ENCODE results near the gene LACRT. TPM values are rescaled to one million over a fixed set of nuclear protein-coding genes. Genes with fewer than 3 reads are reported as not detected.
"Not testable (repeated sequence)": the region's sequence is repeated elsewhere in the genome, so short reads cannot be mapped to it uniquely, and the experiment has no call there.

Gene LACRT
- total and polyA plus RNA-seq, 2 donors (not counting 3 experiments of a cell fraction or from before 2014, with no cell fraction given) = not detected

DNA sequence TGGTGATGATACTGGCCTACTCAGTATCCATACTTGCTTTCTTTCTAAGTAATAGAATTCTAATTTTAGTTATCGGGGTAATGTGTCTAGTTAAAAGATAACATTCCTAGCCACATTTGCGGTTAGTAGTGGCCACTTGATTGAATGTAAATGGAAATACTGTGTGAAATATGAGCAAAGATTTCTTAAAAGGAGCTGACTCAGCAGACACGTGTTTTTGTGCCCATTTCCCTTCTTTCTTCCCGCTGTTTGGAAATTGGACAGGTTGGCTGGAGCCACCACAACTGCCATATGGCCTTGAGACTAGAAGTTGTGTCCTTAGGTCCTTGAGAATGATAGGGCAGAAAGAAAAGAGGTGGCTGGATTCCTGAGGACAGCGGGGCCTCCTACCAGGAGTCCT, 33.2 kb upstream of the LACRT start:
- no peak overlapping the region for H3K4me2 ChIP-seq (ENCODE audit: insufficient read depth, low read length)
- no peaks in the 10 kb centered on the region for H3K9me3 ChIP-seq (replicated peaks; ENCODE audit: control insufficient read depth, insufficient read depth, low read length)
- dilution Hi-C loops (cut with MboI; ENCODE audit: extremely low pct_ligation_motif_present, low sequenced_read_pairs) = no loop called here
- no peaks in the 10 kb centered on the region for H3K36me3 ChIP-seq (ENCODE audit: control insufficient read depth in 2 of 2, extremely low read depth in 1 of 2, insufficient read depth in 2 of 2, low read length in 2 of 2)
- no peaks in the 10 kb centered on the region for H3K79me2 ChIP-seq (ENCODE audit: control insufficient read depth, insufficient read depth, low read length)
- FAIRE-seq (no peak), DNase-seq (ENCODE audit: low read depth, low spot score) (no peak)
- H3K27ac ChIP-seq (ENCODE audit: insufficient read depth, low read depth, low read length) = no peak overlapping the region
- CTCF ChIA-PET = no interaction called here
- H2AFZ ChIP-seq (ENCODE audit: low read depth, low read length) = no peak overlapping the region
- H3K9ac ChIP-seq (replicated peaks; ENCODE audit: extremely low read depth, insufficient read depth, low read length) = no peak overlapping the region
- BruUV-seq (replicated peaks) = no TSS peak
- no peaks in the 10 kb centered on the region for H3K9me1 ChIP-seq (replicated peaks; ENCODE audit: control insufficient read depth, extremely low read depth, insufficient read depth, low read length)
- POLR2A ChIA-PET = no interaction called here
- no peak overlapping the region for H3K4me3 ChIP-seq (replicated peaks in 1 of 3; ENCODE audit: insufficient read depth in 1 of 3, low read depth in 1 of 3, low read length in 3 of 3)
- TF ChIP-seq, protein P1, sequence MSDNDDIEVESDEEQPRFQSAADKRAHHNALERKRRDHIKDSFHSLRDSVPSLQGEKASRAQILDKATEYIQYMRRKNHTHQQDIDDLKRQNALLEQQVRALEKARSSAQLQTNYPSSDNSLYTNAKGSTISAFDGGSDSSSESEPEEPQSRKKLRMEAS (IDR thresholded peaks at IDR 0.05; ENCODE audit: insufficient read depth, insufficient read length) = no peak
- TF ChIP-seq MYC (IDR thresholded peaks at IDR 0.05; ENCODE audit: low read depth, low read length) = no peak
- no peak for TF ChIP-seq JUN (IDR thresholded peaks at IDR 0.05; ENCODE audit: borderline replicate concordance, insufficient read depth, insufficient read length, low read depth)
- TF ChIP-seq EZH2 (IDR thresholded peaks at IDR 0.05; ENCODE audit: borderline replicate concordance, low read depth, low read length, severe bottlenecking) = no peak
- H4K20me1 ChIP-seq (replicated peaks; ENCODE audit: control insufficient read depth, extremely low read depth, insufficient read depth, low read length) = no peaks in the 10 kb centered on the region
- intact Hi-C loops (cut with micrococcal nuclease) = no loop called here
- H3K4me1 ChIP-seq (ENCODE audit: control insufficient read depth, extremely low read depth, insufficient read depth, low read length) = no peaks in the 10 kb centered on the region
- H3K27me3 ChIP-seq (ENCODE audit: control insufficient read depth in 2 of 2, insufficient read depth in 2 of 2, low read length in 2 of 2) = peaks cover 0 to 1% of the 10 kb centered on the region in 2 experiments

DNA sequence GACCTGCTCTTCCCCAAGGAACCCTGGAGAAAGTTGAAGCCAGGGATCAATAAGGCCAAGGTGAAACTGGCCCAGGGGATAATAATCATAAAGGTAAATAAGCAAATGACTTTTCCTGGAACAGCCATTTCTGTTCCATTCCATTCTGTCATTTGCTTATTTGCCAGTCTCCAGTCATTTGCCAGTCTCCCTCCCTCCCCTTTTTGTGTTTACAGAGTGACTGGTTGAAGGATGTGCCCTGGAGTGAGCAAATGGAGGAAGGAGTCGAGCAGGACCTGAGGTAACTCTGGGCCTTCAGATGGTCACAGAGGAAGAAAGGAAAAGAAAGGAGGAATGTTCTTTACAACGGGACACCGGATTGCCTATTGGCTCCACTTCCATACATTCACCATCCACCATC, 31.3 kb upstream of the LACRT start:
- Histone ChIP-seq H4K20me1 (replicated peaks; ENCODE audit: control insufficient read depth, extremely low read depth, insufficient read depth, low read length) (no peaks in the 10 kb centered on the region), H3K27me3 (ENCODE audit: control insufficient read depth in 2 of 2, insufficient read depth in 2 of 2, low read length in 2 of 2) (no peaks in the 10 kb centered on the region), H3K9ac (replicated peaks; ENCODE audit: extremely low read depth, insufficient read depth, low read length) (no peak overlapping the region), H3K9me1 (replicated peaks; ENCODE audit: control insufficient read depth, extremely low read depth, insufficient read depth, low read length) (no peaks in the 10 kb centered on the region), H3K9me3 (replicated peaks; ENCODE audit: control insufficient read depth, insufficient read depth, low read length) (no peaks in the 10 kb centered on the region), H3K4me3 (replicated peaks in 1 of 3; ENCODE audit: insufficient read depth in 1 of 3, low read depth in 1 of 3, low read length in 3 of 3) (no peak overlapping the region), H3K4me1 (ENCODE audit: control insufficient read depth, extremely low read depth, insufficient read depth, low read length) (no peaks in the 10 kb centered on the region), H3K79me2 (ENCODE audit: control insufficient read depth, insufficient read depth, low read length) (no peaks in the 10 kb centered on the region), H3K36me3 (ENCODE audit: control insufficient read depth in 2 of 2, extremely low read depth in 1 of 2, insufficient read depth in 2 of 2, low read length in 2 of 2) (no peaks in the 10 kb centered on the region), H3K27ac (ENCODE audit: insufficient read depth, low read depth, low read length) (no peak overlapping the region), H2AFZ (ENCODE audit: low read depth, low read length) (no peak overlapping the region), H3K4me2 (ENCODE audit: insufficient read depth, low read length) (no peak overlapping the region)
- intact Hi-C loops (cut with micrococcal nuclease) (no loop called here), dilution Hi-C loops (cut with MboI; ENCODE audit: extremely low pct_ligation_motif_present, low sequenced_read_pairs) (no loop called here)
- CTCF ChIA-PET = no interaction called here
- POLR2A ChIA-PET = no interaction called here
- FAIRE-seq (no peak), DNase-seq (ENCODE audit: low read depth, low spot score) (no peak)
- BruUV-seq (replicated peaks) = no TSS peak
- no peak for TF ChIP-seq JUN (IDR thresholded peaks at IDR 0.05; ENCODE audit: borderline replicate concordance, insufficient read depth, insufficient read length, low read depth)
- no peak for TF ChIP-seq GATA2 (IDR thresholded peaks at IDR 0.05; ENCODE audit: insufficient read depth, insufficient read length, low read depth, low read length)
- TF ChIP-seq POLR2AphosphoS5 (IDR thresholded peaks at IDR 0.05; ENCODE audit: insufficient read depth, low read depth, low read length) = no peak
- TF ChIP-seq MYC (IDR thresholded peaks at IDR 0.05; ENCODE audit: low read depth, low read length) = no peak

DNA sequence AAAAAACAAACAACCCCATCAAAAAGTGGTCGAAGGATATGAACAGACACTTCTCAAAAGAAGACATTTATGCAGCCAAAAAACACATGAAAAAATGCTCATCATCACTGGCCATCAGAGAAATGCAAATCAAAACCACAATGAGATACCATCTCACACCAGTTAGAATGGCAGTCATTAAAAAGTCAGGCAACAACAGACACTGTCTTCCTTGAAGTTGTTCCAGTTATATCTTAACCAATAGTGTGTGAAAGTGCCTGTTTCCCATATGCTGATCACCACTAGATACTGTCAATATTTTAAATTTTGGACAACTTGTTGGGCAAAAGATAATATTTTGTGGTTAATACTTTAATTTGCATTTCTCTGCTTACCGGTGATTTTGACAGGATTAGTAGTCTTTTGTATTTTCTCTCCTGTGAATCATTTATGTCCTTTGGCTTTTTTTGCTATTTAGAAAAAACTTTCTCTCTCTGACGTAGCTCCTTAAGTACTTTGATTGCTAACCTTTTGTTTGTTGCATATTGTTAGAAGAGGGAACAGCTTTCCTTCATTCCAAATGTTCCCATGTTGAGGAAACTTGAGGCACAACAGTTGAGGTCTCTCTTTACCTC, 30.4 kb upstream of the LACRT start:
- POLR2A ChIA-PET = interaction anchor here (0.6 kb wide), 1 partner anchor 12 kb away, joined by 3 read pairs; no protein-coding TSS in a partner anchor
- intact Hi-C loops (cut with micrococcal nuclease); BruUV-seq (replicated peaks); DNase-seq (ENCODE audit: low read depth, low spot score); H3K36me3 ChIP-seq (ENCODE audit: control insufficient read depth in 2 of 2, extremely low read depth in 1 of 2, insufficient read depth in 2 of 2, low read length in 2 of 2); dilution Hi-C loops (cut with MboI; ENCODE audit: extremely low pct_ligation_motif_present, low sequenced_read_pairs); H4K20me1 ChIP-seq (replicated peaks; ENCODE audit: control insufficient read depth, extremely low read depth, insufficient read depth, low read length); H3K4me3 ChIP-seq (replicated peaks in 1 of 3; ENCODE audit: insufficient read depth in 1 of 3, low read depth in 1 of 3, low read length in 3 of 3); H3K9me3 ChIP-seq (replicated peaks; ENCODE audit: control insufficient read depth, insufficient read depth, low read length); CTCF ChIA-PET; H3K4me1 ChIP-seq (ENCODE audit: control insufficient read depth, extremely low read depth, insufficient read depth, low read length); H2AFZ ChIP-seq (ENCODE audit: low read depth, low read length); FAIRE-seq; H3K9ac ChIP-seq (replicated peaks; ENCODE audit: extremely low read depth, insufficient read depth, low read length); H3K79me2 ChIP-seq (ENCODE audit: control insufficient read depth, insufficient read depth, low read length); H3K4me2 ChIP-seq (ENCODE audit: insufficient read depth, low read length); H3K27ac ChIP-seq (ENCODE audit: insufficient read depth, low read depth, low read length); H3K9me1 ChIP-seq (replicated peaks; ENCODE audit: control insufficient read depth, extremely low read depth, insufficient read depth, low read length); H3K27me3 ChIP-seq (ENCODE audit: control insufficient read depth in 2 of 2, insufficient read depth in 2 of 2, low read length in 2 of 2): not testable (repeated sequence)

All from endothelial cell of umbilical vein (primary cell).